ENCODE data around the gene GPX3. TPM values are rescaled to one million over a fixed set of nuclear protein-coding genes. Genes with fewer than 3 reads are reported as not detected.

GPX3 gene
- polyA plus RNA-seq, 1 donor from 2014 or later = 2.8 TPM

GRCh38 chr5:151005950-151006576 lies 14.3 kb upstream of the GPX3 start:
- Mint-ChIP-seq H3K4me3 (no peak overlapping the region), H3K27ac (no peak overlapping the region), H3K9me3 (no peaks in the 10 kb centered on the region), H3K27me3 (peaks cover 2% of the 10 kb centered on the region), H3K36me3 (no peaks in the 10 kb centered on the region), H3K4me1 (peaks cover 0 to 2% (median 0%) of the 10 kb centered on the region in 3 donors)

GRCh38 chr5:151006704-151007334 lies 13.6 kb upstream of the GPX3 start:
- Mint-ChIP-seq H3K36me3 (no peaks in the 10 kb centered on the region), H3K4me3 (no peak overlapping the region), H3K9me3 (peaks cover 0 to 1% (median 0%) of the 10 kb centered on the region in 3 donors), H3K4me1 (peaks cover 0 to 2% (median 0%) of the 10 kb centered on the region in 3 donors), H3K27me3 (peaks cover 3% of the 10 kb centered on the region), H3K27ac (no peak overlapping the region)

- H3K36me3 Mint-ChIP-seq = no peaks in the 10 kb centered on the region
- H3K27ac Mint-ChIP-seq = no peak overlapping the region
- peaks cover 3% of the 10 kb centered on the region for H3K27me3 Mint-ChIP-seq
- peaks cover 0 to 1% (median 0%) of the 10 kb centered on the region in 3 donors for H3K9me3 Mint-ChIP-seq
- H3K4me3 Mint-ChIP-seq = no peak overlapping the region
- H3K4me1 Mint-ChIP-seq = peaks cover 0 to 2% (median 0%) of the 10 kb centered on the region in 3 donors
Measured at GRCh38 chr5:151007430-151008209, 12.8 kb upstream of the GPX3 start.

DNA sequence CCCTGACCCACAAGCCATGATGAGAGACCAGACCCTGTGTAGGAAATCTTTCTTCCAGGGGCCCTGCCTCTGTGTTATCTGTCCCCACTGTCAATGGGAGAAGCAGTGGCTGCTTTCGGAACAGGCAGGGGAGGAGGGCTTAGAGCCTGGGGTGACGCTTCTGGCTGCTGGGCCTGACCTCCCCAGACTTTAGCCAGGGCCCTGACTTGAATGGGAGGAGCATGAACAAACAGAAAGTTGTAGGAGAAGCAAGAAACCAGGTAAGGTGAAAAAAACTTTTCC lies 12.2 kb upstream of the GPX3 start:
- H3K4me3 Mint-ChIP-seq = no peak overlapping the region
- H3K4me1 Mint-ChIP-seq = peaks cover 0 to 2% (median 0%) of the 10 kb centered on the region in 3 donors
- no peak overlapping the region for H3K27ac Mint-ChIP-seq
- H3K27me3 Mint-ChIP-seq = peaks cover 3% of the 10 kb centered on the region
- no peaks in the 10 kb centered on the region for H3K36me3 Mint-ChIP-seq
- peaks cover 0 to 1% (median 0%) of the 10 kb centered on the region in 3 donors for H3K9me3 Mint-ChIP-seq

DNA sequence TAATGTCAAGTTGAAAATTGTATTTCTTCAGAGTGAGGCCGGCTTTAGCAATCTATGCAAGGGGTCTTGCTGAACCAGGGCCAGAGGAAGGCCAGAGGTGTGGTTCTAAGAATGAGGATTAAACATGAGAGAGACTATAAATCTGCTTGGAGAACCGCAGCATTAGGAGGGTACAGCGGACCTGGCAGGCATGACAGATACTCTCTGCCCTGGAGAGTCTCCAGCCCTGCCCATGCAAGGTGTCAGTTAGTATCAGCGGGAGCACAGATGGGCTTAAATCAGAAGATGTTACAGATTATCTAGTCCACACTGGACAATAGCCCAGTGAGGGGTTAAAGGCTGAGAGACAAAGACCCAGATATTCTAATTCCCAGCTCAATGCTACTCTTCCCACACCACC lies 11.5 kb upstream of the GPX3 start:
- no peak overlapping the region for H3K27ac Mint-ChIP-seq

GRCh38 chr5:151012862-151013261 lies 7.5 kb upstream of the GPX3 start:
- peaks cover 1% of the 10 kb centered on the region for H3K27me3 Mint-ChIP-seq
- H3K4me1 Mint-ChIP-seq = no peaks in the 10 kb centered on the region
- H3K4me3 Mint-ChIP-seq = no peak overlapping the region
- H3K36me3 Mint-ChIP-seq = no peaks in the 10 kb centered on the region
- no peak overlapping the region for H3K27ac Mint-ChIP-seq
- H3K9me3 Mint-ChIP-seq = peaks cover 0 to 1% (median 0%) of the 10 kb centered on the region in 3 donors

More for the DNA sequence above, 11.5 kb upstream of the GPX3 start:
- peaks cover 1% of the 10 kb centered on the region for H3K27me3 Mint-ChIP-seq
- H3K4me1 Mint-ChIP-seq = no peaks in the 10 kb centered on the region
- H3K4me3 Mint-ChIP-seq = no peak overlapping the region
- H3K36me3 Mint-ChIP-seq = no peaks in the 10 kb centered on the region
- peaks cover 0 to 1% (median 0%) of the 10 kb centered on the region in 3 donors for H3K9me3 Mint-ChIP-seq

- no peak overlapping the region for H3K27ac Mint-ChIP-seq
- H3K9me3 Mint-ChIP-seq = peaks cover 0 to 1% (median 0%) of the 10 kb centered on the region in 3 donors
- no peaks in the 10 kb centered on the region for H3K36me3 Mint-ChIP-seq
- no peak overlapping the region for H3K4me3 Mint-ChIP-seq
- H3K4me1 Mint-ChIP-seq = peaks cover 0 to 3% (median 0%) of the 10 kb centered on the region in 3 donors
- H3K27me3 Mint-ChIP-seq = peaks cover 1% of the 10 kb centered on the region
Measured at GRCh38 chr5:151014680-151015343, 5.6 kb upstream of the GPX3 start.

DNA sequence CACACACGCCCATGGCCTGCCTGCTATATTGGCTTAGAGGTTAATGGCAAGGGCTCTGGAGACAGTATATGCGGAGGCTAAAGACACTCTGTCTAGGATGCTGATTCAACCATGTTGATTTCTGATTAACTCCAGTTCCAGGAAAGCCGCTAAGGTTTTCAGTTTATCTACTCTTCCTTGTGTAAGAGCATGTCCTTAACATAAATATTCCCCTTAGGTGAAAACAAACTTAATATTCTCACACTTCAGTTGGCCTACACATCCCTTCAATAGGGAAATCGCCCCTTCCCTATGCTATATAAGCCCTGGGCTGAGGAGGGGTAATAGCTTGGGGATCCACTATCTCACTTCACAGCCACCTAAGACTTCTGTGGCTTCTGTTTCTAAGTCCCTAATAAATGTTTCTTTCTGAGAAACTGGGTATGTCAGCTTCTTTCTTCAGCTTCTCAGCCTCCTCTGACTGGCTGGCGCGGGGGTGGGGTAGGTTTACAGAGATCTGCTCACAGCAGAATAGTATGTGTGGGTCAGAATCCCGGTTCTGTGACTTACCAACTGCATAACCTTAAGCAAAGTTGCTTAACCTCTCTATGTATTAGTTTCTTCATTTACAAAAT lies 4.3 kb upstream of the GPX3 start:
- Mint-ChIP-seq H3K27me3 (peaks cover 1% of the 10 kb centered on the region), H3K27ac (peak overlapping the region in 1 of 3 donors; percentile 23), H3K36me3 (no peaks in the 10 kb centered on the region), H3K9me3 (peaks cover 0 to 1% (median 0%) of the 10 kb centered on the region in 3 donors), H3K4me1 (peaks cover 4 to 9% (median 4%) of the 10 kb centered on the region in 3 donors), H3K4me3 (no peak overlapping the region)

GRCh38 chr5:151016700-151017099 lies 3.7 kb upstream of the GPX3 start:
- Mint-ChIP-seq H3K27me3 (peaks cover under 1% of the 10 kb centered on the region), H3K9me3 (peaks cover 0 to under 1% (median 0%) of the 10 kb centered on the region in 3 donors), H3K4me3 (no peak overlapping the region), H3K4me1 (peaks cover 5 to 10% (median 9%) of the 10 kb centered on the region in 3 donors), H3K36me3 (no peaks in the 10 kb centered on the region), H3K27ac (no peak overlapping the region)

GRCh38 chr5:151017897-151018296 lies 2.5 kb upstream of the GPX3 start:
- no peaks in the 10 kb centered on the region for H3K27me3 Mint-ChIP-seq
- H3K36me3 Mint-ChIP-seq = no peaks in the 10 kb centered on the region
- H3K27ac Mint-ChIP-seq = no peak overlapping the region
- peaks cover 5 to 15% (median 14%) of the 10 kb centered on the region in 3 donors for H3K4me1 Mint-ChIP-seq
- H3K4me3 Mint-ChIP-seq = no peak overlapping the region
- H3K9me3 Mint-ChIP-seq = no peaks in the 10 kb centered on the region

- H3K27me3 Mint-ChIP-seq = no peaks in the 10 kb centered on the region
Measured at GRCh38 chr5:151018846-151019245, 1.5 kb upstream of the GPX3 start.

GRCh38 chr5:151019331-151019730 lies 1.1 kb upstream of the GPX3 start:
- Mint-ChIP-seq H3K27me3 (no peaks in the 10 kb centered on the region), H3K9me3 (no peaks in the 10 kb centered on the region), H3K4me3 (peak overlapping the region in 3 of 4 donors; percentile 21 to 82 (median 47)), H3K36me3 (no peaks in the 10 kb centered on the region), H3K4me1 (peaks cover 5 to 16% (median 15%) of the 10 kb centered on the region in 3 donors), H3K27ac (no peak overlapping the region)

More at GRCh38 chr5:151018846-151019245, 1.5 kb upstream of the GPX3 start:
- Mint-ChIP-seq H3K9me3 (no peaks in the 10 kb centered on the region), H3K4me1 (peaks cover 5 to 15% (median 14%) of the 10 kb centered on the region in 3 donors), H3K36me3 (no peaks in the 10 kb centered on the region), H3K27ac (no peak overlapping the region), H3K4me3 (peak overlapping the region in 1 of 4 donors; percentile 6)

DNA sequence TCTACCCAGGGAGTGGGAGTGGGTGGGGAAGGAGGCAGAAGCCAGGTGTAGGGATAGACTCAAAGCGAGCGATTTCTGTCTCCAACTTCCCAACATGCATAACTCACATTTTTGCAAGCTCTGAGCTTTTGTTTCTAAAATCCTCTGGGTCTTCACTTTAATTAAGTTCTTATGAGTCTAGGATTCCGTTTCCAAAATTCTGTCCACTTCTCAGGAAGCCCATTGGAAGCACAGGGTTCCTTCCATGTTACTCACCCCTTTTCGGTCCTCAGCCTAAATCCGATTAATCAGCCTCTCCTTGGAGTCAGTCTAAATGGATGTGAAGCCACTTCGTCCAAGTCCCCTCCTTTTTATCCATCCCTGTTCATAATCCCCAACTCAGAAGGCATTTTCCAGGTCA lies 1.4 kb downstream of the GPX3 start:
- no peaks in the 10 kb centered on the region for H3K27me3 Mint-ChIP-seq
- peaks cover 6% of the 10 kb centered on the region for H3K36me3 Mint-ChIP-seq
- peaks cover 5 to 16% (median 15%) of the 10 kb centered on the region in 3 donors for H3K4me1 Mint-ChIP-seq
- H3K9me3 Mint-ChIP-seq = no peaks in the 10 kb centered on the region
- H3K4me3 Mint-ChIP-seq = peak overlapping the region in 2 of 4 donors; percentile 19 to 56
- H3K27ac Mint-ChIP-seq = peak overlapping the region in 1 of 3 donors; percentile 19

GRCh38 chr5:151022511-151023018 lies 2.2 kb downstream of the GPX3 start:
- Mint-ChIP-seq H3K27me3 (no peaks in the 10 kb centered on the region), H3K4me3 (peak overlapping the region in 2 of 4 donors; percentile 1 to 19), H3K9me3 (no peaks in the 10 kb centered on the region), H3K27ac (peak overlapping the region in 1 of 3 donors; percentile 65), H3K36me3 (peaks cover 7% of the 10 kb centered on the region), H3K4me1 (peaks cover 5 to 16% (median 15%) of the 10 kb centered on the region in 3 donors)
